Liver (tissue), 9 donors: Measurements from ENCODE around the gene SLAIN1. TPM values are rescaled to one million over a fixed set of nuclear protein-coding genes. Genes with fewer than 3 reads are reported as not detected.

Experiments
- DNase-seq: peaks from one replicate; pipeline ENCODE4 v3.0.0-alpha.2; 2017; ENCODE audit warnings: low spot score
- H3K27ac ChIP-seq, 2 donors: one replicate each; pipeline ENCODE4 v1.7.0; 2013; ENCODE audit warnings: inconsistent platforms in 2 of 2, low read length in 2 of 2, control low read depth in 1 of 2, low read depth in 1 of 2, mild to moderate bottlenecking in 1 of 2
- H3K27me3 ChIP-seq, 4 donors: one replicate each; pipeline versions ENCODE4 v1.6.1 to v1.7.0; 2013; ENCODE audit warnings: low read length in 3 of 4, inconsistent platforms in 1 of 4, mild to moderate bottlenecking in 1 of 4, moderate library complexity in 1 of 4; ENCODE audit not compliant: control insufficient read depth in 4 of 4, insufficient read depth in 4 of 4
- H3K36me3 ChIP-seq, 4 donors: one replicate each; pipeline versions ENCODE4 v1.6.1 to v1.7.0; 2013; ENCODE audit warnings: low read length in 3 of 4, mild to moderate bottlenecking in 3 of 4, low read depth in 1 of 4, moderate library complexity in 1 of 4; ENCODE audit not compliant: control insufficient read depth in 4 of 4, insufficient read depth in 3 of 4
- H3K4me1 ChIP-seq, 4 donors: one replicate each; pipeline versions ENCODE4 v1.6.1 to v1.7.0; 2013; ENCODE audit warnings: low read length in 3 of 4, mild to moderate bottlenecking in 3 of 4, moderate library complexity in 1 of 4; ENCODE audit not compliant: control insufficient read depth in 4 of 4, insufficient read depth in 4 of 4
- H3K4me3 ChIP-seq, 3 donors: one replicate each; pipeline versions ENCODE4 v1.6.1 to v1.7.0; 2013; ENCODE audit warnings: low read length in 3 of 3, control low read depth in 1 of 3, low read depth in 1 of 3, mild to moderate bottlenecking in 1 of 3
- H3K9ac ChIP-seq, 2 donors: one replicate each; pipeline ENCODE4 v1.7.0; 2013; ENCODE audit warnings: low read length in 2 of 2, mild to moderate bottlenecking in 2 of 2, moderate library complexity in 2 of 2, control low read depth in 1 of 2, low read depth in 1 of 2
- H3K9me3 ChIP-seq, 4 donors: one replicate each; pipeline versions ENCODE4 v1.6.1 to v1.7.0; 2013; ENCODE audit warnings: low read length in 3 of 4; ENCODE audit not compliant: control insufficient read depth in 4 of 4
- ATF3 ChIP-seq: IDR thresholded peaks from 2 replicates; pipeline ENCODE4 v1.6.1; 2016; ENCODE audit warnings: antibody characterized with exemption
- CTCF ChIP-seq: fragments of 150-350 bp; IDR thresholded peaks from 2 replicates; pipeline ENCODE4 v1.5.1; 2017; ENCODE audit warnings: improper control_type of control experiment, low read depth, low read length; ENCODE audit not compliant: missing input control
- EGR1 ChIP-seq, 2 donors: IDR thresholded peaks; 2 replicates each; pipeline ENCODE4 v1.6.1; 2016 to 2018; ENCODE audit warnings: antibody characterized with exemption in 2 of 2, low read depth in 2 of 2
- FOXA1 ChIP-seq: IDR thresholded peaks from 2 replicates; pipeline ENCODE4 v1.6.1; 2016; ENCODE audit warnings: antibody characterized with exemption
- FOXA2 ChIP-seq: IDR thresholded peaks from 2 replicates; pipeline ENCODE4 v1.6.1; 2016; ENCODE audit warnings: antibody characterized with exemption
- GABPA ChIP-seq, 2 donors: IDR thresholded peaks in 1 of 2; conservative IDR thresholded peaks in 1 of 2; 2 replicates each; pipeline ENCODE4 v1.6.1; 2016; ENCODE audit warnings: antibody characterized with exemption in 2 of 2, mild to moderate bottlenecking in 1 of 2, moderate library complexity in 1 of 2
- HNF4A ChIP-seq, 2 donors: conservative IDR thresholded peaks; 2 replicates each; pipeline ENCODE4 v1.6.1; 2016; ENCODE audit warnings: antibody characterized with exemption in 2 of 2, mild to moderate bottlenecking in 2 of 2
- HNF4G ChIP-seq: IDR thresholded peaks from 2 replicates; pipeline ENCODE4 v1.6.1; 2016; ENCODE audit warnings: antibody characterized with exemption
- JUND ChIP-seq, 2 donors: IDR thresholded peaks; 2 replicates each; pipeline ENCODE4 v1.6.1; 2016; ENCODE audit warnings: antibody characterized with exemption in 2 of 2
- MAX ChIP-seq: IDR thresholded peaks from 2 replicates; pipeline ENCODE4 v1.6.1; 2016; ENCODE audit warnings: antibody characterized with exemption
- NR2F2 ChIP-seq: IDR thresholded peaks from 2 replicates; pipeline ENCODE4 v1.6.1; 2016; ENCODE audit warnings: antibody characterized with exemption
- RAD21 ChIP-seq, 2 donors: IDR thresholded peaks; 2 replicates each; pipeline ENCODE4 v1.6.1; 2016; ENCODE audit warnings: antibody characterized with exemption in 2 of 2, mild to moderate bottlenecking in 2 of 2
- REST ChIP-seq: IDR thresholded peaks from 2 replicates; pipeline ENCODE4 v1.6.1; 2016; ENCODE audit warnings: antibody characterized with exemption, mild to moderate bottlenecking
- RXRA ChIP-seq, 2 donors: IDR thresholded peaks; 2 replicates each; pipeline ENCODE4 v1.6.1; 2017 to 2018; ENCODE audit warnings: antibody characterized with exemption in 2 of 2, mild to moderate bottlenecking in 1 of 2
- SP1 ChIP-seq: IDR thresholded peaks from 2 replicates; pipeline ENCODE4 v1.6.1; 2018; ENCODE audit warnings: antibody characterized with exemption, mild to moderate bottlenecking
- TAF1 ChIP-seq: conservative IDR thresholded peaks from 2 replicates; pipeline ENCODE4 v1.6.1; 2016; ENCODE audit warnings: antibody characterized with exemption, mild to moderate bottlenecking
- YY1 ChIP-seq: IDR thresholded peaks from 2 replicates; pipeline ENCODE4 v1.6.1; 2016; ENCODE audit warnings: antibody characterized with exemption, mild to moderate bottlenecking
- ZBTB33 ChIP-seq: IDR thresholded peaks from 2 replicates; pipeline ENCODE4 v1.6.1; 2016; ENCODE audit warnings: antibody characterized with exemption
- WGBS: extraction: QIAGEN DNeasy Blood & Tissue Kit; methylation state at CpG from one replicate; pipeline ENCODE4 v1.1.7; 2013; 5-methylcytosine and 5-hydroxymethylcytosine counted together
- polyA plus RNA-seq, 2 donors: library from polyadenylated mRNA; stranded (reverse) in 1 of 2; unstranded in 1 of 2; fragments of 200-250 nt in 1 of 2; fragments of >200 nt in 1 of 2; fragmentation: Nextera tagmentation in 1 of 2; extraction: Ambion mirVana in 1 of 2; gene quantifications; one replicate each; pipeline versions ENCODE4 v1.2.1 to v1.2.3, GENCODE V29; 2013 to 2015
- total RNA-seq, 2 donors: library from RNA; depleted of rRNA; stranded (reverse); fragments of >200 nt; gene quantifications; one replicate each; pipeline ENCODE4 v1.2.3, GENCODE V29; 2014
- donor health status: healthy.
- donor health status: healthy.
- donor health status: healthy.
- donor health status: healthy.
- donor health status: healthy.

SLAIN1 gene
- total and polyA plus RNA-seq, 4 donors, result 1.9 to 7.9 (median 7.1) TPM

GRCh38 chr13:77749344-77749880, 51.9 kb downstream of the SLAIN1 start:
- WGBS, result 61% methylated on average over 2 of the region's 2 CpGs
- no peak overlapping the region for H3K4me3 ChIP-seq
- H3K27ac ChIP-seq, result no peak overlapping the region
- H3K9ac ChIP-seq, result no peak overlapping the region
- TF ChIP-seq NR2F2 (no peak), EGR1 (IDR thresholded peaks at IDR 0.05; ENCODE audit: low read depth in 2 of 2) (no peak), CTCF (no peak), MAX (no peak), FOXA2 (no peak), TAF1 (no peak), HNF4A (conservative IDR thresholded peaks at IDR 0.05) (no peak), FOXA1 (no peak), ATF3 (no peak), SP1 (no peak), JUND (IDR thresholded peaks at IDR 0.05) (no peak), RXRA (IDR thresholded peaks at IDR 0.05) (no peak), YY1 (no peak), RAD21 (IDR thresholded peaks at IDR 0.05) (no peak), ZBTB33 (no peak), GABPA (IDR thresholded peaks at IDR 0.05 in 1 of 2, conservative IDR thresholded peaks at IDR 0.05 in 1 of 2) (no peak), REST (no peak), HNF4G (no peak)
- H3K9me3 ChIP-seq, result no peaks in the 10 kb centered on the region
- H3K27me3 ChIP-seq, result no peaks in the 10 kb centered on the region
- no peak for DNase-seq
- no peaks in the 10 kb centered on the region for H3K4me1 ChIP-seq
- peaks cover 0 to 2% (median 1%) of the 10 kb centered on the region in 4 donors for H3K36me3 ChIP-seq
